Measurements from ENCODE around the gene CFL1. TPM values are rescaled to one million over a fixed set of nuclear protein-coding genes. Genes with fewer than 3 reads are reported as not detected.

Gene CFL1
- total and polyA plus RNA-seq, 2 of the 8 experiments (the other 6 are each of a cell fraction or from before 2014, with no cell fraction given) = 1,252 to 1,365 TPM

GRCh38 chr11:65816696-65817095 lies 41.3 kb downstream of the CFL1 start (continued):
- TF ChIP-seq RAD21 (IDR thresholded peaks at IDR 0.05 in 1 of 2, conservative IDR thresholded peaks at IDR 0.05 in 1 of 2; ENCODE audit: low read depth in 2 of 2, low read length in 2 of 2) (no peak), EP300 (IDR thresholded peaks at IDR 0.05; ENCODE audit: borderline replicate concordance in 1 of 2, low read depth in 2 of 2, low read length in 2 of 2) (no peak), HDAC6 (IDR thresholded peaks at IDR 0.05; ENCODE audit: low read depth, low read length) (no peak), BACH1 (IDR thresholded peaks at IDR 0.05; ENCODE audit: low read length) (no peak), CHD2 (IDR thresholded peaks at IDR 0.05; ENCODE audit: low read length) (no peak), SP4 (IDR thresholded peaks at IDR 0.05; ENCODE audit: low read length) (no peak)

Data from H1 (cell line).